Pulmonary artery endothelial cell (primary cell): ENCODE data around the gene ZNF691. TPM values are rescaled to one million over a fixed set of nuclear protein-coding genes. Genes with fewer than 3 reads are reported as not detected.
"Not testable (repeated sequence)": the region's sequence is repeated elsewhere in the genome, so short reads cannot be mapped to it uniquely, and the experiment has no call there.

ENCODE experiments used
- DNase-seq: peaks from one replicate; pipeline ENCODE4 v3.0.0-alpha.2; 2011; ENCODE audit warnings: low read depth, low spot score
- total RNA-seq: library from RNA; depleted of rRNA; stranded (reverse); fragments of >200 nt; gene quantifications from 2 replicates; pipeline ENCODE4 v1.2.3, GENCODE V29; 2014

ZNF691 gene
- total RNA-seq, 1 donor from 2014 or later: 6.4 TPM

DNA sequence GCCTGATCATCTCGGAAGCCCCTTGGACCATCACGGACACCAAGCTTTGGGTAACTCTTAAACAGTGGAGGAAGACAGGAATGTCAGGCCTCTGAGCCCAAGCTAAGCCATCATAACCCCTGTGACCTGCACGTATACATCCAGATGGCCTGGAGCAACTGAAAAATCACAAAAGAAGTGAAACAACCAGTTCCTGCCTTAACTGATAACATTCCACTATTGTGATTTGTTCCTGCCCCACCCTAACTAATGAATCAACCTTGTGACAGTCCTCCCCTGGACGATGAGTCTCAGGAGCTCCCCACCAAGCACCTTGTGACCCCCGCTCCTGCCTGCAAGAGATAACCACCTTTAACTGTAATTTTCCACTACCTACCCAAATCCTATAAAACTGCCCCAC lies 13.0 kb downstream of the ZNF691 start:
- not testable (repeated sequence) for DNase-seq

DNA sequence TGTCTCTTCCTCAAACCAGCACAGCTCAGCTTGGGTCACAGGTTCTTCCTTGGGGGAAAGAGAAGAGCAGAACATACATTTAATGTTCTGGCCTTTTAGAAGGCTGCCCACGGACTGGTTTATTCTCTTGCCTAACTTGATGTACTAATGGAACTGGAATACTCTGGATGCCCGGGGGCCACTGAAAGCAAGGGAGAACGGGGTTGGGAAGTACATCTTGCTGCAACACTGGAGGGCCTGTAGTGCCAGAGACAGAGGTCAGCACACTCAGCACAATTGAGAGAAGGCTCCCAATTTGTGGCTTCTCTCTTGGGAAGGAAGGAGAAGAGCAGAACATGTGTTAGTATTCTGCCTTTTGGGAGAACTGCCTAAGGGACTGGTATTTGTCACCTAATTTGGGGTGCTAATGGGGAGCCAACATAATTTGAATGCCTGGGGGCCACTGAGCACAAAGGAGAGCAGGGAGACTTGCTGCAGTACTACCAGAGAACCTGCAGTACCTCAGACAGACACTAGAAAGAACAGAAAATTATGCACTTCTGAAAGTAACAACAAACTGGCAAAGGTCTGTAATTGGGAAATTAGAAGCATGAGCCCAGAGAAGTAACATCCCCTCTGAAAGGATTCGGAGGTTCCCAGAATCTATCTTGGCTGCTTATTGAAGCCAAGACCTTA lies 14.1 kb downstream of the ZNF691 start:
- no peak for DNase-seq

DNA sequence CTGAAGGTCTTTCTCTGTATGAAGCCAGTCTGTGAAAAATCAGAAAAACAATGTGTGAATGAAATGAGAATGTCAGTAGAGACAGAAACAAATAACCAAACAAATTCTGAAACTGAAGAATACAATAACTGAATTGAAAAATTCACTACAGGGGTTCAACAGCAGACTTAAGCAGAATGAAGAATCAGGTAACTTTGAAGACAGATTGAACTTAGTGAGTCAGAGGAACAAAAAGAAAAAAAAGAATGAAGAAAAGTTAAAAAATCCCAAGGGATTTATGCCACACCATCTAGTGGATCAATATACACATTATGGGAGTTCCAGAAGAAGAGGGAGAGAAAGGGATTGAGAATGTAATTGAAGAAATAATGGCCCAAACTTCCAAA lies 14.6 kb downstream of the ZNF691 start:
- no peak for DNase-seq

- no peak for DNase-seq
Observed at GRCh38 chr1:42866549-42866948, 20.1 kb downstream of the ZNF691 start.

DNA sequence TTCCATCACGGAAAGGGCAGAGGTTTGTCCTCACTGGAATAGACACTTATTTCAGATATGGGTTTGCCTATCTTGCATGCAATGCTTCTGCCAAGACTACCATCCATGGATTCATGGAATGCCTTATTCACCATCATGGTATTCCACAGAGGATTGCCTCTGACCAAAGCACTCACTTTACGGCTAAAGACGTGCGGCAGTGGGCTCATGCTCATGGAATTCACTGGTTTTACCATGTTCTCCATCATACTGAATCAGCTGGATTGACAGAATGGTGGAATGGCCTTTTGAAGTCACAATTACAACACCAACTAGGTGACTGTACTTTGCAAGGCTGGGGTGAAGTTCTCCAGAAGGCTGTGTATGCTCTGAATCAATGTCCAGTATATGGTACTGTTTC lies 22.1 kb downstream of the ZNF691 start:
- not testable (repeated sequence) for DNase-seq

DNA sequence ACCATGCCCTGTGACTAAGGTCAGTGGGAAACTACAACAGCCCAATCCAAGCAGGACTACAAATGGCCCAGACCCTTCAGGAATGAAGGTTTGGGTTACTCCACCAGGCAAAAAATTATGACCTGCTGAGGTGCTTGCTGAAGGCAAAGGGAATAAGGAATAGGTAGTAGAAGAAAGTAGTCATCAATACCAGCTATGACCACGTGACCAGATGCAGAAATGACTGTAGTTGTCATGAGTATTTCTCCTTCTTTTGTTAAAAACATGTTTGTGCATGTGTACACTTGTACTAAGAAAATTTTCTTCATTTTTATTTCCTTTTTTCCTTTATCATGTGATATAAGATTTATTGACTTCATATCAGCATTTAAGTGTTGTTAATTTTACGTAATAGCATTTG lies 22.8 kb downstream of the ZNF691 start:
- DNase-seq: not testable (repeated sequence)

DNA sequence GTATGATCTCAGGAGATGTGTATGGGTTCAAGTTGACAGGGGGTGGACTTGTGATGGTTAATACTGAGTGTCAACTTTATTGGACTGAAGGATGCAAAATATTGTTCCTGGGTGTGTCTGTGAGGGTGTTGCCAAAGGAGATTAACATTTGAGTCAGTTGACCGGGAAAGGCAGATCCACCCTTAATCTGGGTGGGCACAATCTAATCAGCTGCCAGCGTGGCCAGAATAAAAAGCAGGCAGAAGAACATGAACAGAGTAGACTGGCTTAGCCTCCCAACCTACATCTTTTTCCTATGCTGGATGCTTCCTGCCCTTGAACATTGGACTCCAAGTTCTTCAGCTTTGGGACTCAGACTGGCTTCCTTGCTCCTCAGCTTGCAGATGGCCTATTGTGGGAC lies 23.3 kb downstream of the ZNF691 start:
- DNase-seq: not testable (repeated sequence)

GRCh38 chr1:42873108-42873507 lies 26.7 kb downstream of the ZNF691 start:
- not testable (repeated sequence) for DNase-seq

GRCh38 chr1:42873670-42874069 lies 27.3 kb downstream of the ZNF691 start:
- no peak for DNase-seq

DNA sequence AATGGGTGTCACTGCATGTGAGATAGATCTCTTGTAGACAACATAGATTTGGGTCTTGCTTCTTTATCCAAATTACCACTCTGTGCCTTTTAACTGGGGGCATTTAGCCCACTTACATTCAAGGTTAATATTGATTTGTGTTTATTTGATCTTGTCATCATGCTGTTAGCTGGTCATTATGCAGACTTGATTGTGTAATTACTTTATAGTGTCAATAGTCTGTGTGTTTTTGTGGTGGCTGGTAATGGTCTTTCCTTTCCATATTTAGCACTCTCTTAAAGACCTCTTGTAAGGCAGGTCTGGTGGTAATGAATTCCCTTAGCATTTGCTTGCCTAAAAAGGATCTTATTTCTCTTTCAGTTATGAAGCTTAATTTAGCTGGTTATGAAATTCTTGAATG lies 29.6 kb downstream of the ZNF691 start:
- DNase-seq: no peak

DNA sequence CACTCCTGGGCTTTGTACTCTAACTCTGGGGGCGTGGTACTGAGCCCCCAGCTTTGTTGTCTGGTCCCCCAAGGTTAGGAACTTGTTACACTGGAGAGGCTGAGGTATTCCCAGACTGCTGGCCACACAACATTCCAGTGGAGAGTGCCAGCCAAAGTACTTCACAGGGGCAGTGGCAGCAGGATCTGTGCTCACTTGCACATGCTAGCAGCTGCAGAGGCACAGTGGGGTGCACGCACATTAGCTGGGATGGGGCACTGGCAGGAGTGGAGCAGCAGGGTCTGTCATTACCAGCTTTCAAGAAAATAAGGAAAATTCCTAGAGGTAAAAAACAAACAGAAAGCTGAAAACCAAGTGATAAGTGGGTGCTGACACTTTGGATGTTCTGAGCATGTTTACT lies 31.0 kb downstream of the ZNF691 start:
- DNase-seq: no peak

DNA sequence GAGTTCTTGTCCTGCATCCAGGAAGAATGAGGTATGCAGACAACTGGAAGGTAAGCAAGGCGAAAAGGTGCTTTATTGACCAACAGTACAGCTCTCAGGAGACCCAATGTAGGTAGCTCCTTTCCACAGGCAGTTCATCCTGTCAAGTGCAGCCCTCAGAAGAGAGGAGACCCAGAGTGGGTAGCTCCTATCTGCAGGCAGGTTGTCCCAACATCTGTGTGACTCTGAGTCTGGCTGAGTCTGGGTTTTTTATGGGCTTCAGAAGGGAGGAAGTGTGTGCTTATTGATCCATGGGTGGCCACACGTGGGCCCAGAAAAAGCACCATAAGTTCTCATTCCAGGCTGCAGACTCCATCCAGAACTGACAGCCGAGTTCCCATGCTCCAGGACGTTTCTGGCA lies 34.0 kb downstream of the ZNF691 start:
- no peak for DNase-seq

DNA sequence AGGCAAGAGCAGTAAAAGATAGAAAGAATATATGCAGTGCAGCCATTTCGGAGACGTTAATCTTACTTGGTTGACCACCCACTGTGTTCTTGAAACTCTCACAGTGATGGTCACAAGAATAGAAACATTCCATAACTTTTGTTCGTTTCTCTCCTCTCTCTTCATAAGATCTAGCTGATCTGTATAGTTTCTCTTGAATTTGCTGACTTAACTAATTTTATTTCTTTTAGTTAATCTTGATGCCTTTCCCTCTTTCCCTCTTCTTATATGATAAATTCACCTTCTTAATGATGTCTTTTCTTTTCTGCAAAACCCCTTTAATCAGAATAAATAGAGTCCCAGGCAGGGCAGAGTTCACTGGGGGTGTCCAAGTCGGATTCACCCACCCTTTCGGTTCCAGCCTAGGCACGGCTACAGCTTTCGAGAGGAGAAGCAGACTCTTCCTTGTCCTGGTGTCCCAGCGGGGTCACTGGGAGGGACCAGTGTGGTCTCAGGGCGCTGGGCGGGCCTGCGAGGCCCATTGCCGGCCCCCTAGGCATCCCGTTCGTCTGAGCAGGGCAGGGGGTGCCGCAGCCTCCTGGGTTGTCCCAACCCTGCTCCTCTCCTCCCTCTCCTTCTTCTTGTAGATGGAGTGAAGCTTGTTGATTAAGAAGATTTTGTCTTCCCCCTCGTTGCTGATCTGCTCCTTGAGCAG lies 39.8 kb downstream of the ZNF691 start:
- no peak for DNase-seq

GRCh38 chr1:42886800-42887199 lies 40.4 kb downstream of the ZNF691 start:
- DNase-seq: no peak

DNA sequence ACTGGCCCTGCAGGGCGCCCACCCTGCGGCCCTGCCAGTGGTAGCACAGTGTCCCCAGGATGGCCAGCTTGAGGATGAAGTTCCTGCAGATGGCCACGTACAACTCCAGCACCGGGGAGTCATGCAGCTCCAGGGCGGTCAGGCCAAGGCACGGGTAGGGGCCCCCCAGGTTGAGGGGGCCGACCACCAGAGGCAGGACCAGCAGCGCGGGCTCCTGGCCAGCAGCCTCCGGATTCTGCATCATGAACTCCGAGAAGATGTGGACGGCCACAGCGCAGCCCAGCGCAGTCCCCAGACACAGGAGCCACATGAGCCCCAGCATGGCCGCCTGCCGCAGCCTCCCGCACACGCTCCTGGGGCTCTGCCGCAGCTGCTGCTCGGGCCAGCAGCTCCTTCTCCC lies 41.0 kb downstream of the ZNF691 start:
- no peak for DNase-seq

GRCh38 chr1:42888013-42888633 lies 41.7 kb downstream of the ZNF691 start:
- no peak for DNase-seq

- no peak for DNase-seq
Observed at GRCh38 chr1:42889264-42889663, 42.9 kb downstream of the ZNF691 start.

- DNase-seq: no peak
Observed at GRCh38 chr1:42891465-42892138, 45.2 kb downstream of the ZNF691 start.

GRCh38 chr1:42899960-42900359 lies 53.5 kb downstream of the ZNF691 start:
- not testable (repeated sequence) for DNase-seq
